Dedifferentiated amniotic fluid mesenchymal stem cell (primary cell): ENCODE measurements around the gene GLYR1.

ENCODE experiments used
- DNase-seq: peaks from one replicate; pipeline ENCODE4 v3.0.0-alpha.2; 2016; ENCODE audit errors: extremely low spot score

The GLYR1 gene

GRCh38 chr16:4763791-4764190 is 83.3 kb downstream of the GLYR1 start:
- no peak for DNase-seq

GRCh38 chr16:4762205-4762604 is 84.9 kb downstream of the GLYR1 start:
- no peak for DNase-seq

GRCh38 chr16:4760221-4760910 is 86.7 kb downstream of the GLYR1 start:
- DNase-seq: no peak

GRCh38 chr16:4755687-4756086 is 91.4 kb downstream of the GLYR1 start:
- no peak for DNase-seq

- no peak for DNase-seq
These were observed 92.2 kb downstream of the GLYR1 start for GRCh38 chr16:4754865-4755264.

GRCh38 chr16:4753227-4753626 is 93.9 kb downstream of the GLYR1 start:
- DNase-seq: no peak
